CD4-positive, CD25-positive, alpha-beta regulatory T cell (primary cell): ENCODE results near the gene TMEM213. TPM values are rescaled to one million over a fixed set of nuclear protein-coding genes. Genes with fewer than 3 reads are reported as not detected.

Experiments
- ATAC-seq, 2 donors: fragments of 150-1000 bp; cut with Tn5 transposase; one replicate each; pipeline ENCODE4 v1.10.0; 2021; ENCODE audit warnings: low read depth in 2 of 2, moderate number of reproducible peaks in 2 of 2, moderate library complexity in 1 of 2
- DNase-seq, 3 donors: peaks; one replicate each; pipeline versions ENCODE4 v3.0.0 to v3.0.0-alpha.2; 2012 to 2022; ENCODE audit warnings: mixed read lengths in 1 of 3
- H3K27ac ChIP-seq: one replicate; pipeline ENCODE4 v1.7.0; 2013; ENCODE audit warnings: mild to moderate bottlenecking, low read length; ENCODE audit not compliant: insufficient read depth, poor library complexity, severe bottlenecking
- H3K27me3 ChIP-seq: one replicate; pipeline ENCODE4 v1.7.0; 2013; ENCODE audit warnings: low read length; ENCODE audit not compliant: control insufficient read depth, insufficient read depth
- H3K36me3 ChIP-seq: one replicate; pipeline ENCODE4 v1.7.0; 2013; ENCODE audit warnings: mild to moderate bottlenecking, low read length, moderate library complexity; ENCODE audit not compliant: control insufficient read depth, insufficient read depth
- H3K4me1 ChIP-seq: 2 replicates; pipeline ENCODE4 v1.7.0; 2013; ENCODE audit warnings: mild to moderate bottlenecking, low read length; ENCODE audit not compliant: insufficient read depth, control insufficient read depth, poor library complexity, severe bottlenecking
- H3K4me3 ChIP-seq: one replicate; pipeline ENCODE4 v1.7.0; 2013; ENCODE audit warnings: low read depth, mild to moderate bottlenecking, low read length, moderate library complexity
- H3K9me3 ChIP-seq, 2 experiments: 1 replicate in 1 of 2; 2 replicates in 1 of 2; pipeline ENCODE4 v1.7.0; 2013; ENCODE audit warnings: low read length in 2 of 2, mild to moderate bottlenecking in 1 of 2, moderate library complexity in 1 of 2; ENCODE audit not compliant: control insufficient read depth in 2 of 2
- H3K27ac Mint-ChIP-seq, 3 donors: one replicate each; pipeline ENCODE4 v1.8.0; 2020 to 2022; ENCODE audit warnings: mild to moderate bottlenecking in 3 of 3, mixed read lengths in 3 of 3, moderate library complexity in 2 of 3
- H3K27me3 Mint-ChIP-seq: one replicate; pipeline ENCODE4 v1.8.0; 2022; ENCODE audit warnings: mild to moderate bottlenecking, mixed read lengths
- H3K36me3 Mint-ChIP-seq: one replicate; pipeline ENCODE4 v1.8.0; 2020; ENCODE audit warnings: mixed read lengths
- H3K4me1 Mint-ChIP-seq, 4 donors: one replicate each; pipeline ENCODE4 v1.8.0; 2020 to 2022; ENCODE audit warnings: mixed read lengths in 4 of 4, mild to moderate bottlenecking in 1 of 4
- H3K4me3 Mint-ChIP-seq, 4 donors: one replicate each; pipeline ENCODE4 v1.8.0; 2020 to 2022; ENCODE audit warnings: mild to moderate bottlenecking in 4 of 4, mixed read lengths in 4 of 4, moderate library complexity in 3 of 4
- H3K9me3 Mint-ChIP-seq, 7 donors: one replicate each; pipeline ENCODE4 v1.8.0; 2020 to 2022; ENCODE audit warnings: mixed read lengths in 7 of 7, mild to moderate bottlenecking in 3 of 7, moderate library complexity in 2 of 7
- polyA plus RNA-seq, 4 donors: library from polyadenylated mRNA; unstranded; fragments of 300-500 nt; fragmentation: Illumina TruSeq; gene quantifications; one replicate each; pipeline ENCODE4 v1.2.3, GENCODE V29; 2021
- total RNA-seq: library from RNA; stranded (reverse); gene quantifications from one replicate; pipeline ENCODE4 v1.2.3, GENCODE V29; 2022

Gene TMEM213
- total and polyA plus RNA-seq, 5 donors from 2014 or later = 0.21 TPM; not detected in 4

DNA sequence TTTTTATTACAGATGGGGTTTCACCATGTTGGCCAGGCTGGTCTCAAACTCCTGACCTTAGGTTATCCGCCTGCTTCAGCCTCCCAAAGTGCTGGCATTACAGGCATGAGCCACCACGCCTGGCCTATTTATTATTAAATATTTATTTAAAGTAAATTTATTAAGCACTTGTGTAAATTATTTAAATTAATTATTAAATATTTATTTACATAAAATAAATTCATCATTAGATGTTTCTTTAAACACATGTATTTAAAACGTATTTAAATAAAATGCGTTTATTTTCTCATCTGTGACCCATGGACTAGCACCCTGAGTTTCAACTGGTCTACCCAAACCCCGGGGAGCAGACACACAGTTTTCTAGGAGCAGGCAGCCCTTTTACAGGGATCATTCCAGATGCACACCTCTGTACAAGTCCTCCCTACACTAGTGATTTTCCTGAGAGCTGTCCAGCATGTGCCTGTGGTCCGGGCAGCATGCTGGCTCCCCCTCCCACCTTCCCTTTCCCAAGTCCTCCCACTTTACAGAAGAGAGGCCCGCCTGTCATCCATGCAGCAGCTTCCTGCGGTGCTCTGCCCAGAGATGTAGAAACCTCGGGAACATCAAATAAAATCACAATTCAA, 89.4 kb downstream of the TMEM213 start:
- Histone ChIP-seq H3K4me3 (no peak overlapping the region), H3K27ac (no peak overlapping the region), H3K36me3 (no peaks in the 10 kb centered on the region), H3K4me1 (no peaks in the 10 kb centered on the region), H3K27me3 (no peaks in the 10 kb centered on the region), H3K9me3 (no peaks in the 10 kb centered on the region)
- H3K4me3 Mint-ChIP-seq = peak overlapping the region in 1 of 4 donors; percentile 24
- no peaks in the 10 kb centered on the region for H3K36me3 Mint-ChIP-seq
- no peaks in the 10 kb centered on the region for H3K9me3 Mint-ChIP-seq
- no peak for ATAC-seq
- DNase-seq = no peak
- peak overlapping the region in 2 of 3 donors; percentile 69 to 85 for H3K27ac Mint-ChIP-seq
- peaks cover 4 to 14% (median 6%) of the 10 kb centered on the region in 4 donors for H3K4me1 Mint-ChIP-seq
- H3K27me3 Mint-ChIP-seq = peaks cover 5% of the 10 kb centered on the region

Other genes starting within 250 kb of the TMEM213 start
- not detected for gene SVOPL, start 96.6 kb upstream of the TMEM213 start, total RNA-seq
- under 1 TPM in 2 of 4 donors, not detected in 2; 0.35 to 0.44 TPM for gene SVOPL, start 96.6 kb upstream of the TMEM213 start, polyA plus RNA-seq
- gene ATP6V0A4, start 202 bp downstream of the TMEM213 start, total RNA-seq = not detected
- gene ATP6V0A4, start 202 bp downstream of the TMEM213 start, polyA plus RNA-seq = not detected
- 0.10 TPM for gene KIAA1549, start 183.4 kb downstream of the TMEM213 start, total RNA-seq
- not detected for gene KIAA1549, start 183.4 kb downstream of the TMEM213 start, polyA plus RNA-seq
- 1.4 TPM for gene ZC3HAV1L, start 238.0 kb downstream of the TMEM213 start, total RNA-seq
- under 1 TPM in 3 of 4 donors, not detected in 1; 0.25 to 0.86 (median 0.64) TPM for gene ZC3HAV1L, start 238.0 kb downstream of the TMEM213 start, polyA plus RNA-seq